NCI-H345 treated with DMSO at 0.1 percent for 48 hours (cell line): ENCODE measurements around the gene CCDC57.

Experiments
- DNase-seq: peaks from one replicate; lab custom pipeline; 2025; ENCODE audit not compliant: unreplicated experiment; lab: John Stamatoyannopoulos, UW

The CCDC57 gene

DNA sequence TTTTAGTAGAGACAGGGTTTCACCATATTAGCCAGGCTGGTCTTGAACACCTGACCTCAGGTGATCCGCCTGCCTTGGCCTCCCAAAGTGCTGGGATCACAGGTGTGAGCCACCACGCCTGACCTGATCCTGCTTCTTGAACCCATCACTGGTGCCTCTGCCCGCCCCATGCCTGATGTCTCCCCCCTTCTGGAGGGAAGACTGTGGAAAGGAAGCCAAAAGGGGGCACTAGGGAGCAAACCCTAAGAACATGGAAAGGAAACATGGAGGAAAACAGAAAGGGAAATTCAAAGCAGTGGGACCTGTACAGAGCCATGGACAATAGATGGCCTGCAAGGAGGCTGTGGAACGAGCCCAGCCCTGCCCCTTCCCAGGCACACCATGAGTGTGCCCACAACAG is 83.5 kb downstream of the CCDC57 start:
- DNase-seq = no peak

DNA sequence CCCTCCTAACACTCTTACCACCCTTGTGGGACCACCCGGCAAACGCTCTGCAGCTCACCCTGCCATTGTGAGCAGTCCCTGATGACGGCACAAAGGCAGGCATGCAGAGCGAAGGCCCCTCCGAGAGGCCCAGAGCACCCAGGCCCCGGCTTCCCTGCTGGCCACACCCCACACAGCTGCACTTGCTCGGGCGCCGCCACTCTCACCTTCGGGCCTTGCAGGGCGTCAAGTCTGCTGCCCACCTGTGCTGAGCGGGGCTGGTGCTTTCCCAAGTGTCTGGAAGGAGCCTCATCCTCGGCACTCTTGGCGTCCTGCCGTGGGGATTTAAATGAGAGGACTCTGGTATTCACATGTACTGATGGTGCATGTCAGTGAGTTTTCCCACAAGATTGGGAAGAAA is 84.4 kb downstream of the CCDC57 start:
- no peak for DNase-seq

DNA sequence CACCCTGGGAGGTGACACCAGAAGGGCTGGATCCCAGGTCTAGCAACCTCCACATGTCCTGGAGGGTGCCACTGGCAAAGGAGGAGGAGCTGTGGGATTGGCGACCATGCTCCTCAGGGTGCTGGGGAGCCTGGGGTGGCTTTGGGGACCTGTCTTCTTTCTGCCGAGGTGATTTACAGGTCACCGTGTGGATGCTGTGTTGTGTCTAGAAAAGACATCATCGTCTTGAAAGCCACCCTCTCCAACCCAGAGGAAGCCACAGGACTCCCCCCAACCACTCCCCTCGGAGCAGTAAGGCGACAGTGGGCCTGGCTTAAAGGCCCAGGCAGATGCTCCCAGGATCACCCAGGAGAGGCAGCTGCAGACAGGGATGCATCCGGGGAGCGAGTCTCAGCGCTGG is 84.9 kb downstream of the CCDC57 start:
- DNase-seq = no peak

DNA sequence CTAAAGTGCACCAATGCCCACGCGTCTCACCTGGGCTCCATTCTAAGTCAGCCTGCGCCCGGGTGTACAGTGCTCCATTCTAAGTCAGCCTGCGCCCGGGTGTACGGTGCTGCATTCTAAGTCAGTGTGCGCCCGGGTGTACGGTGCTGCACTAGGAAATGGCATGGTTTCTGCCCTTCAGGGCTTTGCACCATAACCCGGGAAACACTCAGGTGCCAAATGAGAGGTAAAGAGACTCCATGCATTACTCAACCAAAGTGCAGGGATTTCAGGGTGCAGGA is 85.4 kb downstream of the CCDC57 start:
- no peak for DNase-seq

DNA sequence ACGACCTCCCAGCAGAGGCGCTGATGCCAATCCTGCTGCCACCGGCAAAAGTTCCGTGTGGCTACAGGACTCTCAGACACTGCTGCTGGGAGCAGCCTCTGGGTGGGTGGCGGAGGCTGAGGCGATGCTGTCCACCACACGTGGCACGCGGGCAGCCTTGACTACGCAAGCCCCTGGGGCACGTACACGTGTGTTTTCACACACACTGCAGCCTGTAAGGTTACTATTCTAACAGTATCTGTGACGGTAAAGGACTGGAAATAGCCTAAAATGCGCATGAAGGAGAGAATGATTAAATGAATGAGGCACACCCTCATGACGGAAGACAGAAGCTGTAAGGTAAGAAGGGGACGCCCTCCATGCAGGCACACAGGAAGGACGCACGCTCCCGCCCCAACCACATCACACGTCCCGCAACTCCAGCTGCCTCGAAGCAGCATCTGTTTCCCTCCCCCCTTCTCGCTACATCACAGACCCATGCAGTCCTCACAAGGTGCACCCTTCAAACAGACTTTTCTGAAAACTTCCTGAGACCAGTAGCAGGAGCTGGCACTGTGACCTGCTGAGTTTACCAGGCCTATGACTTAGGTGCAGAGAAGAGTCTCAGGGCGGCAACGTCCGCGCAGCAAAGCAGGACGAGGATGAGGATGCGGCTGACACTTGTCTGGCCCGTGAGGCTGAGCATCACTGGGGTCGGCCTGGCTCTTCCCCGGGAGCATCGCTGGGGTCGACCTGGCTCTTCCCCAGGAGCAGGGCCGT is 85.9 kb downstream of the CCDC57 start:
- no peak for DNase-seq

DNA sequence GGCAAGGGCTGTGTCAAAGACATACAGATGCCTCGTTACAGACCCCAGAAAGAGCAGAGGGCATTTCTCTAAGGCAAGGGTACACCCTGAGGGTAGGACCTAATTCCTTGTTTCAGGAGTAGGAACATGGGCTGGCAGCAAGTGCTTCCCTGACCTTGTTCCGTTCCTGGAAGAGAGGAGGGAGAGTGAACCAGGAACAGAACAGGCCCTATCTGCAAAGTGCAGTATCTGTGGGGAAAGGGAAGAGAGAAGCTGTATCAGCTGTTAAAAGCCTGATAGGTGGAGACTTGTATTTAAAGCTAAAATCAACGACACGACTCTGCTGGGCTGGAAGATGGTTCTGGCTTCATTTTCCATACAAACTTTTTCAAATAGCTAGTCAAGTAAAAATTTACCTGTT is 88.5 kb downstream of the CCDC57 start:
- DNase-seq = no peak

DNA sequence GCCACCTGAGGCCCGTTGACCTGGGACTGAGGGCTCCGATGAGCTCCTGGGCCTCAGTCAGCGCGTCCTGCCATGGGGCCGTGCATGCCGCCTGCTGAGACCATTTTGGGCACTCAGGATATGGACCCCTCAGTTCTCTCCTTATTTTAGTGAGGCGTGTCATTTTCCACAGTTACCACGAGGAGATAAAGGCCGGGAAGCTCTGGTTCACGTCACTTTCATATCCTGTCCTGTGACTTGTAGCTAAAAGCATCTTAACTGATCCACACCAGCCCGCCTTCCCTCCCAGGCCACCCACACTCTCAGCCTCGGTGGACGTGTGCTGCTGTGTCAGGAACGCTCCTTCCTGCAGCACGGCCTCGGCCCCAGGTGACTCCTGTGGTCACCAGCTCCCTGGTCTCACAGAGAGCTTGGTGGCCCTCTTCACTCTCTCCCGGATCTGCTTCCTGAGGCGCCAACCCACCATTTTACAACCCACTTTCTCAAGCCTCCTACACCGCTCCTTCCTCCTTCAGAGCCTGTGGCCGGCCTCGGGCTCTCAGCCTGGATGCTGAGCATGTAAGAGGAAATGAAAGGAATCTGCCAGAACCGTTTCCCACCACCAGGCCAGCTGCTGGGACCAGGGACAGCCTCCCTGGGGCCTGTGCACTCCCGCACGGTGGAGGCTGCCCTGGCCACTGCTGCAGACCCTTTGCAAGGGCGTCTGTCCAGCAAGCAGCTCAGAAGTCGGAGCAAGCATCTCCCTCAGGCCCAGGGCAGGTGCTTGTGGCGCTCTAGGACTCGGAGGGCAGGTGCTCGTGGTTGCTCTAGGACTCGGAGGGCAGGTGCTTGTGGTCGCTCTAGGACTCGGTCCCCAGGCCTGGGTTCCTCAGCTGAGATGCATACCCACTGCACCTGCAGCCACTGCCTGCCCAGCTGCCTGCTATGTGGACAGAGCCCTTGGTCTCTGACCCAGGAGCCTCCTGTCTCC is 90.7 kb downstream of the CCDC57 start:
- DNase-seq = no peak

DNA sequence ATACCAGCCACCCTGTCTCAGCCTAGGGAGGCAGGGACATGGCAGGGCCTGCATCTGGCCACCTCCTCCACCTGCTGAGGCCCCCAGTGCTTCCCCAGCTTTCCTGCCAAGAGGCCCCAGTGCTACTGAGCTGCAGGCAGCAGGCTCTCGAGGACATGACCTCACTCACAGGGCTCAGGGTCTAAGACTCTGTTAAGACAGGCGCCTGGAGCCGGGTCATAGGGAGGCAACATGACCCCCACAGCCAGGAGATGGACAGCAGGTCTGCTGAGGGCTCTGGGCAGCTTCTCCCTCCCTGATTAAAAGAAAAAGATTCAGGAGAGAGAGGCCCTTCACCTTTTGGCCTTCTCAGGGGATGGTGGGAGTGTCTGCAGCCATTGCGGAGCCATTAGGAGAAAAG is 91.4 kb downstream of the CCDC57 start:
- DNase-seq = no peak

DNA sequence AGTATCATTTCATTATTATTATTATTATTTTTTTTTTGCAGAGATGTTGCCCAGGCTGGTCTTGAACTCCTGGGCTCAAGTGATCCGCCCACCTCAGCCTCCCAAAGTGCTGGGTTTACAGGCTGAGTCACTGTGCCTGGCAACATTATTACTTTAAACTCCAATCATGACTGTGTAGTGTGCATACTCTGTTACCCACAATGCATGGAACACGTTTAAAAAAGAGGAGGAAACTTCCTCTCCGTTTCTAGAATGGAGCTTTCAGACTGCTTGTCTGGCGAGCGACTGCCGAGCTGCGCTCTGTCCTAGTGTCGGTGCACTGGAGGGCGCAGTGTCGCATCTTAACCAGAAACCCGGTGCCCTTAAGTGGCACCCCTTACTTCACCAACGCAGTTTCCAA is 92.5 kb downstream of the CCDC57 start:
- no peak for DNase-seq

DNA sequence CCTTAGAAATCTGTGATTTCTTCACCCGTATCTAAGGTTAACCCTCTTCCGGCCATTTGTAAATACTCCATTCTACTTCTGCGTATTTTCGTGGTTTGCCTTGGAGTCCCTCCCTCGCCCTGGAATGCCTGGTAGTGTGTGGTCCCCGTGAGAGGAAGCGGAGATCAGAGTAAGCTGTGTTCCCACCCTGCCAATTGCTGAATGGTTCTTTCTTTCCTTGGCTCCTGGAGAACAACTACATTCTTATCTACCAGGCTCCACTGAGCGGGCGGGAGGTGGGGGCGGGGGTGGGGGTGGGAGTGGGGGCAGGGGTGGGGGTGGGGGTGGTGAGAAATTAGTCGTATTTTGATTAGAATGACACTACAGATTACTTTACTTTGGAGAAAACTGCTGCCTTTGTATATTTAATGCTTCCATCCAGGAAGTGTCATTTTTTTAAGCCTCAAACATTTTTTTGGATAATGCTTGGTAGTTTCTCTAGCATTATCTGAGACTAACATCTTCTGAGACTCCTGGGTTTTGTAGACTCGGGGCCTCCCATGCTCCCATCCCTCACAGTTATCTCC is 93.7 kb downstream of the CCDC57 start:
- DNase-seq = no peak

DNA sequence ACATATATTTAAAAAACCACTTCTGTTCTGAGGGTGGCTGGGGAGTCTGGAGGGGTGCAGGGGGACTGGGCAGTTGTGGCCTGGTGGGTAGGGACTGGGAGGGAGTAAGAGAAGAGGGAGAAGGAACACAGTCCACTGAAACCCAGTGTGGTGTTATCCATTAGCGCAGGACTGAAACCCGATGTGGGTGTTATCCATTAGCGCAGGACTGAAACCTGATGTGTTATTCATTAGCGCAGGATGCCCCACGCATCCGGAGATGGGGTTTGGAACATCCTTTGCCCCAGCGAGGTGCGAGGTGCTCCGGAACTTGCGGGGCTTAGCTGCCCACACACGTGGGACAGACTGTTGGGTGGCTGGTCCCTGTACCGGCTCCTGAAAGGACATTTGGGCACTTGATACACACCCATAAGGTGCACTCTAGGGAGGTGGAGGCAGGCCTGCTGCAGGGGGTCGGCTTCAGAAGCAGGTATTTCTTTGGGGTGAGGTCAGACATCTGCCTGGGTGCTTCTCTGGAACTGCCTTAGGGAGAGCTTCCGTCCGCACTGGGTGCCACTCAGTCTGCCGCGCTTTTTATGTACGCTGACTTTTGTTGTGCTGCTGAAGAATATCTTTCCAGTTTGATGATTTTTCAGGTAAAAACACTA is 94.4 kb downstream of the CCDC57 start:
- no peak for DNase-seq

DNA sequence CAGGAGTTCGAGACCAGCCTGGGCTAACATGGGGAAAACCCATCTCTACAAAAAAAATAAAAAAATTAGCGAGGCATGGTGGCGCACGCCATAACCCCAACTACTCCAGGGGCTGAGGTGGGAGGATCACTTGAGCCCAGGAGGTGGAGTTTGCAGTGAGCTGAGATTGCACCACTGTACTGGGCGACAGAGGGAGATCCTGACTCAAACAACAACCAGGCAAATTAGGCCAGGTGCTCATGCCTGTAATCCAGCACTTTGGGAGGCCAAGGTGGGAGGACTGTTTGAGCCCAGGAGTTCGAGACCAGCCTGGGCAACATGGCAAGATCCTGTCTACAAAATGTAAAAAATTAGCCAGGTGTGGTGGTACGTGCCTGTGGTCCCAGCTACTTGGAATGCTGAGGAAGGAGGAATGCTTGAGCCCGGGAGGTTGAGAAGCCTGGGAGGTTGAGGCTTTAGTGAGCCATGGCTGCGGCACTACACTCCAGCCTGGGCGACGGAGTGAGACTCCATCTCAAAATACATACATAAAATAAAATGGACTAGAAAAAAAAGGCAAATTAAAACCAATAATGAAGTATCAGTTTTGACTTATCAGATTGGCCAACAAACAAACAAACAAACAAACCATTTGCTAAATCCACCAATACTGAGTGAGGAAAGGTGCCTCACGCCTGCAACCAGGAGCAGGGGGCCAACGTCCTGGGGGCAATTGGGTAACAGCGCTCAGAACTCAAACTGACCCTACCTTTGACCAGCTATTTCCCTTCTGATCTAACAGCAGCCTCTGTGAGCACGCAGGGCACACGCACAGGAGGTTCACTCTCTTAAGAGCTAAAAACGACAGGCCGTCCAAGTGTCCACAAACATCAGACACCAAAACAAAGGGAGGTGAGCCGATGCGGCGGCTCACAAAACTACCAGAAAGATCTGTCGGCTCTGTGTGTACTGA is 95.2 kb downstream of the CCDC57 start:
- DNase-seq = no peak

DNA sequence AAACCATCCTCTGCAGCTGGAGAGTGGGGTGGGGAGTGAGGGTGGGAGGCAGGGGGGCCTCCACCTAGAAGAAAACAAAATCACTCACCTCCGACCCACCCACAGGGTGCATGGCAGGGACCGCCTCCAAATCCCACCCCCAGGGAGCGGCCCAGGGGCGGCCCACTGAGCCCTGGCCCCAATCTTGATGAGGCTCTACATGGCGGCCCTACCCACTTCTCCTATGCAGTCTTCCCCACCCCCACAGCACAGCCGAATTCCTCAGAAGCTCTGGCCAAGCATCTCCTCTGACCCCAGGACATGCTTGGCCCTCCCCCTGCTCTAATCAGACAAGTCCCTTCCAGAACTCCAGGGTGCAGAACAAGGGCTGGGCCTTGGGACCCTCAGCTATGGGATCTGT is 96.4 kb downstream of the CCDC57 start:
- no peak for DNase-seq

DNA sequence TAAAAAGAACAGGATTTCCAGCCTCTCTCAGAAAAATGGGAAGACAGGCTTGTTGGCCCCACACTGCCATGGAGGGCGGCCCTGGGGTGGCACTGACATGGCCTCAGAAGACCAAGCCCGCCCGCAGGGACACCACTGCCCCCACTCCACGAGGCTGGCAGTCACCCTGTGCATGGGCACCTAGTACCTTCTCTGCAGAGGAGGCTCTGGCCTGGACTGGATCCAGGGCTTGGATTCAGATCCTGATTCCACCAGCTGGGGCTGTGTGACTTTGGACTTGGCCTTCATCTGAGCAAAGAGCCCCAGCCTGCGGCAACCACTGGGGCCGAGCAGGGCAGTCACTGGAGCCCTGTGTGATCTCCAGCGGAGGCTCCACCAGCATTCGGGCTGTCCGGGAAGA is 97.8 kb downstream of the CCDC57 start:
- no peak for DNase-seq

DNA sequence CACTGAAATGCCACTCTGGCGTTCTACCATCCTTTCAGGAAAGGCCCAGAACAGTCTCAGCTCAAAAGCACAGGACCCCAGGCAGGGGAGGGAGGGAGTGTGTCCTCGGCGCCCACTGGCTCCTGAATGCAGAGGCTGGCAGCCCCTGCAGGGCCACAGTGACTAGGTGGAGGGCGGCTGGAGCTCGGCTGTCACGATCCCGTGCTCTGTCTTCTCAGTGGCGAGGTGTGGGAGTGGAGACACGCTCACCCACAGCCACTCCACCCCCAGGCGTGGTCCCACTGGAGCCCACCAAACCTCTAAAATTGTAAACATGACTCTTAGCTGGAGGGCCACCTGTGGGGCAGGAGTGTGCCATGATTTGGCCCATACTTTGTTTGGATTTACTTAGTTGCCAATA is 98.2 kb downstream of the CCDC57 start:
- DNase-seq = no peak

DNA sequence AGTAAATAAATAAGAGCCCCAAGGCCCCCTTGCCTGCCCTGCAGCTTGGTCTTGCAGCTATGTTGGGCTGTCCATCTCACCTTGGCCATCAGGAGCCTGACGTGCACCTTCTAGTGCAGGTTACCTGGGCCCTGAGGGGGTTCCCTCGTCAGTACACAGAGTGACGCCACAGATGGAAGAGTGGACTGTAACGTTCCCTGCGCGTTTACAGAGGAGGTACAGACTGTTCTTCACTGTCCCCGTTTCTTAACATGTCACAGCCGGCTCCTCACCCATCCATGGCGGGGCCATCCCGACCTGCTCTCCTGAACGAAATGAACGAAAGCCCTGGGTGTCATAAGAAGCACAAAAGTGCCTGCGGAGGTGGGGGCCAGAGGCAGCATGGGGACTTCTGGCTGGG is 98.7 kb downstream of the CCDC57 start:
- no peak for DNase-seq

DNA sequence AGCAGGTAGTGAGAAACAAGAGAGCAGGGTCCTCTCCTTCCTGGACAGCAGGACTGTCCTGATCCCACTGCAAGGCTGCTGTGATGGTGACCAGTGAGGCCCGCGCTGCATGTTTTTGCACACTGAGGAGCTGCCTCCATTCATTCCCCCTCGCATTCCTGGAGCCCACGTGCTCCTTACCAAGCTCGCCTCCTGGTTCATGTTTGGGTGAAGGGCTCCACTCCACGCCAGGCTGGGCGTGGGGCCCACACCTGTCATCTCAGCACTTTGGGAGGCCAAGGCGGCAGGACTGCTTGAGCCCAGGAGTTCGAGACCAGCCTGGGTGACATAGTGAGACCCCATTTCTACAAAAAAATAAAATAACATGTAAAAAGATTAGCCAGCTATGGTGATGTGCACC is 99.2 kb downstream of the CCDC57 start:
- no peak for DNase-seq

DNA sequence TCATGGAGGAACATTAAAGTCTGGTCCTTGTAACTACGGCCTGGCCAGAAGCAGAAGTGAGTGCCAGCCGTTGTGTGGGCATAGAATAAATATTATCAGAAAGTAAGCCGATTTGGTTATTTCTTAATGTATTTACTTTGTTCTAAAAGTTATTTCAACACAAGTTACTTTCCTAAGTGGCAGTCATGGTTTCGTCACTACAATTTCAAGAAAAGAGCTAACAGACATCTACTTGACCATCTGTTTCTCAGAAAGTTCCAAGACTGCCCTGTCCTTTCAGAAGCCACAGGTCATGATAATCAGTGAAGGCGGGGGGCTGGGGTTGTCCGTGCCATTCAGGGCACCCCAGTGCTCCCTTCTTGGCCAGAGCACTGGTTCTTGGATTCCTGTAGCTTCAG is 99.7 kb downstream of the CCDC57 start:
- DNase-seq = no peak

DNA sequence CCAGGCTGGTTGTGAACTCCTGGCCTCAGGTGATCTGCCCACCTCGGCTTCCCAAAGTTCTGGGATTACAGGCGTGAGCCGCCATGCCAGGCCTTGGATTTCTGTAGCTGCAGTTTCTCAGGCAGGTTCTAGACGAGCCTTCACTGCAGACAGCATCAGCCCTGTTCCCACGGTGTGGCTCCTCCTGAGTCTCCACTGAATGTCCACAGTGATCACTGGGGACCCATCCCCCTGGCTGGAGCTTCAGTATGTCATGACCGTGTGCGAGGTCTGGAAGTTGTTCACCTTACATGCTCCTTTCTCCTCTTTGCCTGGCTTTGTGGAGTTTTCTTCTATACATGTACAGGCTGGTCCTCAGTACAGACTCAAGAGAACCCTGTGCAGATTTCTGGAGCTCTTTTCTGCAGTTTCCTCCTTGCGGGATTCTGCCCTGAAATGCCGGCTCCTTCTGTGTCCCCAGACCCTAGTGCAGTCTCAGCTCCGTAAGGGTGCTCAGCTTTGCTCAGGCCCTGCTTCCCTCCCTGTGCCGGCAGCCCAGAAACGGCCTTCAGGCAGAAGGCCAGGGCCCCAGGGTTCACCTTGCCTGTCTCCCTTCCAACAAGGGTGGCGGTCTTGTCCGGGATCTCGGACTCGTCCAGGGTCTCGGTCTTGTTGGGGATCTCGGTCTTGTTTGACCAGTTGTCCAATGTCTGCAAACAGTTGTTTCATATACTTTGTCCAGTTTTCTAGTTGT is 100.3 kb downstream of the CCDC57 start:
- no peak for DNase-seq

DNA sequence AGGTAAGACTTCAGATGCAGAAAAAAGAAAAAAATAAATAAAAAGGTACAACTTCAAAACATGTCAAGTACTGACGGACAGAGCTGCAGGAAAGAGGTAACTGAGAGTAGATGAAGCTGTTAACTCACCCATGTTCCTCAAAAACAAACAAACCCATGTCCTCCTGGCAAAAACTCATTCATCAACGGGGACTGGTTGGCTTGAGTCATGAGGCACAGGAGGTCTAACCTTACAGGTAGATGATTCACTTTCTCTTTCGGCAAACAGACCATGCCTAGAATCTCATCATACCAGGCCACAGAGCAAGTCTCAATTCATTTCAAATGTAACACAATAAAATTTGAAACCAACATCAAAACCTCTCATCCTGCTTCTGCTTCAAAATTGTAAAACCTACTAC is 102.3 kb downstream of the CCDC57 start:
- no peak for DNase-seq
